H1 (cell line): ENCODE results near the gene NR1H2. TPM values are rescaled to one million over a fixed set of nuclear protein-coding genes. Genes with fewer than 3 reads are reported as not detected.

Source experiments
- CTCF ChIA-PET: fragments of 300-600 bp; sonication (Branson Sonifier 250); formaldehyde crosslinking; loops from one replicate; lab custom pipeline; 2021; ENCODE audit not compliant: partially characterized antibody; lab: Charles Lee
- POLR2A ChIA-PET: fragments of 300-600 bp; sonication (Branson Sonifier 250); formaldehyde crosslinking; loops from one replicate; lab custom pipeline; 2021; ENCODE audit warnings: inconsistent platforms; ENCODE audit not compliant: partially characterized antibody; lab: Charles Lee
- DNase-seq, 2 experiments: peaks; one replicate each; pipeline versions ENCODE4 v3.0.0 to v3.0.0-alpha.2; 2010 to 2022; ENCODE audit warnings: low spot score in 2 of 2, low read depth in 1 of 2, mixed read lengths in 1 of 2
- FAIRE-seq: peaks from 2 replicates; lab custom pipeline; 2011; peaks lifted over from hg19 to GRCh38; lab: Jason Lieb, UNC
- H2AFZ ChIP-seq: 2 replicates; pipeline ENCODE4 v1.8.1; 2012; ENCODE audit warnings: low read length, inconsistent platforms
- H2AK5ac ChIP-seq: 2 replicates; pipeline ENCODE4 v1.6.1; 2013; ENCODE audit warnings: low read depth, low read length
- H2BK120ac ChIP-seq: replicated peaks from 2 replicates; pipeline ENCODE3; 2013; ENCODE audit warnings: low read depth, low read length, inconsistent platforms
- H2BK12ac ChIP-seq: 2 replicates; pipeline ENCODE4 v1.6.1; 2013; ENCODE audit warnings: low read depth, low read length
- H2BK15ac ChIP-seq: 2 replicates; pipeline ENCODE4 v1.6.1; 2013; ENCODE audit warnings: low read length
- H2BK20ac ChIP-seq: 2 replicates; pipeline ENCODE4 v1.6.1; 2013; ENCODE audit warnings: low read length
- H2BK5ac ChIP-seq: 2 replicates; pipeline ENCODE4 v1.6.1; 2013; ENCODE audit warnings: low read depth, low read length
- H3K14ac ChIP-seq: 2 replicates; pipeline ENCODE4 v1.6.1; 2013; ENCODE audit warnings: inconsistent platforms; ENCODE audit not compliant: insufficient read length
- H3K18ac ChIP-seq: 2 replicates; pipeline ENCODE4 v1.6.1; 2013; ENCODE audit warnings: low read length; ENCODE audit errors: extremely low read depth
- H3K23ac ChIP-seq: 2 replicates; pipeline ENCODE4 v1.6.1; 2013; ENCODE audit warnings: inconsistent platforms; ENCODE audit not compliant: insufficient read length
- H3K23me2 ChIP-seq: 2 replicates; pipeline ENCODE4 v1.6.1; 2013; ENCODE audit warnings: low read depth, low read length
- H3K27ac ChIP-seq: 2 replicates; pipeline ENCODE4 v1.6.1; 2011; ENCODE audit warnings: low read depth, low read length, inconsistent platforms
- H3K27me3 ChIP-seq, 4 experiments: replicated peaks in 1 of 4; 1 replicate in 1 of 4; 2 replicates in 3 of 4; pipeline versions ENCODE4 v1.6.1 to v1.8.1; 2011 to 2013; ENCODE audit warnings: low read length in 3 of 4, mild to moderate bottlenecking in 3 of 4, inconsistent platforms in 2 of 4, mixed read lengths in 2 of 4, moderate library complexity in 1 of 4; ENCODE audit not compliant: control insufficient read depth in 3 of 4, insufficient read depth in 3 of 4; ENCODE audit errors: extremely low read depth in 1 of 4
- H3K36me3 ChIP-seq, 4 experiments: 2 replicates each; pipeline versions ENCODE4 v1.6.1 to v1.8.1; 2011 to 2013; ENCODE audit warnings: mild to moderate bottlenecking in 4 of 4, low read length in 3 of 4, moderate library complexity in 2 of 4, control low read depth in 1 of 4, inconsistent platforms in 1 of 4; ENCODE audit not compliant: insufficient read depth in 4 of 4, control insufficient read depth in 2 of 4
- H3K4ac ChIP-seq: replicated peaks from 2 replicates; pipeline ENCODE3; 2013; ENCODE audit warnings: low read length, low read depth, mixed read lengths, inconsistent platforms; ENCODE audit not compliant: insufficient read length
- H3K4me1 ChIP-seq, 4 experiments: replicated peaks in 1 of 4; 1 replicate in 1 of 4; 2 replicates in 3 of 4; pipeline versions ENCODE4 v1.6.1 to v1.8.1; 2011 to 2013; ENCODE audit warnings: low read length in 3 of 4, inconsistent platforms in 2 of 4, mixed read lengths in 1 of 4; ENCODE audit not compliant: insufficient read depth in 4 of 4, control insufficient read depth in 3 of 4
- H3K4me2 ChIP-seq, 2 experiments: 2 replicates each; pipeline versions ENCODE4 v1.6.1 to v1.8.1; 2011 to 2013; ENCODE audit warnings: low read depth in 2 of 2, low read length in 2 of 2, control low read depth in 1 of 2, inconsistent platforms in 1 of 2, mild to moderate bottlenecking in 1 of 2; ENCODE audit not compliant: insufficient read depth in 1 of 2
- H3K4me3 ChIP-seq, 4 experiments: fragments of 200-600, 300-600 bp in 1 of 4; sonication (generic), shearing (Covaris generic), sonication (Bioruptor Twin) in 1 of 4; 2 replicates each; pipeline versions ENCODE4 v1.5.1 to v1.8.1; 2011 to 2016; ENCODE audit warnings: low read length in 4 of 4, low read depth in 3 of 4, control low read depth in 2 of 4, inconsistent platforms in 2 of 4, mild to moderate bottlenecking in 2 of 4, mixed read lengths in 1 of 4, moderate library complexity in 1 of 4; ENCODE audit not compliant: insufficient read depth in 2 of 4; ENCODE audit errors: extremely low read depth in 1 of 4
- H3K56ac ChIP-seq: replicated peaks from 2 replicates; pipeline ENCODE3; 2013; ENCODE audit warnings: low read depth, mild to moderate bottlenecking, mixed read lengths, low read length, inconsistent platforms; ENCODE audit not compliant: insufficient read length
- H3K79me1 ChIP-seq: 2 replicates; pipeline ENCODE4 v1.6.1; 2013; ENCODE audit warnings: low read depth, low read length, control low read depth
- H3K79me2 ChIP-seq, 2 experiments: 2 replicates each; pipeline versions ENCODE4 v1.6.1 to v1.8.1; 2012 to 2013; ENCODE audit warnings: low read length in 2 of 2, mild to moderate bottlenecking in 2 of 2, inconsistent platforms in 1 of 2; ENCODE audit not compliant: insufficient read depth in 2 of 2, control insufficient read depth in 1 of 2
- H3K9ac ChIP-seq, 4 experiments: replicated peaks in 1 of 4; 1 replicate in 1 of 4; 2 replicates in 3 of 4; pipeline versions ENCODE4 v1.6.1 to v1.8.1; 2011 to 2013; ENCODE audit warnings: low read depth in 3 of 4, low read length in 3 of 4, control low read depth in 2 of 4, mild to moderate bottlenecking in 2 of 4, moderate library complexity in 2 of 4, inconsistent platforms in 1 of 4; ENCODE audit errors: extremely low read depth in 1 of 4
- H3K9me3 ChIP-seq, 2 experiments: 2 replicates each; pipeline versions ENCODE4 v1.6.1 to v1.8.1; 2012 to 2013; ENCODE audit warnings: mild to moderate bottlenecking in 2 of 2, moderate library complexity in 2 of 2, control low read depth in 1 of 2, inconsistent platforms in 1 of 2, low read depth in 1 of 2, low read length in 1 of 2, mixed read lengths in 1 of 2; ENCODE audit not compliant: insufficient read depth in 2 of 2
- H4K20me1 ChIP-seq, 2 experiments: replicated peaks in 1 of 2; 2 replicates each; pipeline versions ENCODE3 to v1.8.1; 2011 to 2013; ENCODE audit warnings: inconsistent platforms in 2 of 2, low read length in 2 of 2, mild to moderate bottlenecking in 1 of 2; ENCODE audit not compliant: insufficient read depth in 2 of 2, control insufficient read depth in 1 of 2
- H4K5ac ChIP-seq: 2 replicates; pipeline ENCODE4 v1.6.1; 2013; ENCODE audit warnings: low read length, low read depth, mixed read lengths, inconsistent platforms; ENCODE audit not compliant: insufficient read length
- H4K8ac ChIP-seq: 2 replicates; pipeline ENCODE4 v1.8.0; 2013; ENCODE audit warnings: mild to moderate bottlenecking, moderate library complexity, low read length, inconsistent platforms; ENCODE audit not compliant: insufficient read depth; ENCODE audit errors: extremely low read depth
- H4K91ac ChIP-seq: replicated peaks from 2 replicates; pipeline ENCODE3; 2013; ENCODE audit warnings: low read length, mixed read lengths, inconsistent platforms; ENCODE audit not compliant: insufficient read length
- BCL11A ChIP-seq, 2 experiments: IDR thresholded peaks; one replicate each; pipeline ENCODE4 v1.6.1; 2011; ENCODE audit warnings: low read depth in 2 of 2, low read length in 2 of 2, mild to moderate bottlenecking in 2 of 2
- CEBPB ChIP-seq: IDR thresholded peaks from 2 replicates; pipeline ENCODE4 v1.6.1; 2012; ENCODE audit warnings: low read depth, low read length
- CREB1 ChIP-seq: IDR thresholded peaks from 2 replicates; pipeline ENCODE4 v1.6.1; 2012; ENCODE audit warnings: inconsistent platforms
- WGBS, 2 experiments: shearing (Covaris generic) in 1 of 2; methylation state at CpG; one replicate each; pipeline versions ENCODE4 v1.1.6 to v1.1.7; 2013 to 2015; ENCODE audit warnings: low lambda C conversion rate in 2 of 2, mixed read lengths in 2 of 2, inconsistent platforms in 1 of 2, low coverage in 1 of 2, missing lambda C conversion rate in 1 of 2; ENCODE audit not compliant: insufficient replicate concordance in 2 of 2, insufficient coverage in 1 of 2, insufficient read length in 1 of 2; ENCODE audit errors: extremely low coverage in 1 of 2, missing lambda C conversion rate in 1 of 2; 5-methylcytosine and 5-hydroxymethylcytosine counted together
- polyA plus RNA-seq, 7 experiments: library from polyadenylated mRNA; depleted of rRNA in 3 of 7; stranded (reverse) in 5 of 7; unstranded in 2 of 7; fragments of >200 nt in 5 of 7; fragments of 200-250 nt in 2 of 7; gene quantifications; 1 replicate in 5 of 7; 2 replicates in 1 of 7; 4 replicates in 1 of 7; pipeline versions ENCODE4 v1.2.1 to v1.2.3, GENCODE V29; 2011 to 2013; ENCODE audit warnings: missing spikeins in 2 of 7, mixed read lengths in 2 of 7
- total RNA-seq: library from RNA; stranded (reverse); fragmentation: NEBNext Ultra II Directional; extraction: Animal tissue kit (Norgen Biotek cat#: 25700); gene quantifications from 2 replicates; pipeline ENCODE4 v1.2.1, GENCODE V29; 2021

The NR1H2 gene
- total and polyA plus RNA-seq, 2 of the 8 experiments (the other 6 are each of a cell fraction or from before 2014, with no cell fraction given), result 40.3 to 47.5 TPM

- H3K79me1 ChIP-seq, result no peaks in the 10 kb centered on the region
- TF ChIP-seq CREB1 (peak; percentile 71), BCL11A (IDR thresholded peaks at IDR 0.05; ENCODE audit: low read depth in 2 of 2, low read length in 2 of 2) (no peak), CEBPB (peak; percentile 8; the same call in 1 of the 2 replicates)
- H3K18ac ChIP-seq, result no peak overlapping the region
- no peaks in the 10 kb centered on the region for H3K36me3 ChIP-seq
- no peak overlapping the region for H3K56ac ChIP-seq
- no peaks in the 10 kb centered on the region for H3K9me3 ChIP-seq
- no peak overlapping the region for H2BK20ac ChIP-seq
- H3K4me3 ChIP-seq, result no peak overlapping the region
- no peak overlapping the region for H2BK15ac ChIP-seq
- DNase-seq (no peak), FAIRE-seq (no peak)
- H4K20me1 ChIP-seq, result no peaks in the 10 kb centered on the region
- H2BK12ac ChIP-seq, result no peak overlapping the region
- no peak overlapping the region for H3K4ac ChIP-seq
- H2AFZ ChIP-seq, result no peak overlapping the region
- 96% methylated on average over 39 of the region's 54 CpGs; no CpG with 5 or more reads in 1 of the 2 experiments for WGBS, 2 experiments
- no peak overlapping the region for H4K91ac ChIP-seq
- no peak overlapping the region for H4K8ac ChIP-seq
- H3K4me2 ChIP-seq, result no peak overlapping the region
- H2BK5ac ChIP-seq, result no peak overlapping the region
- POLR2A ChIA-PET, result interaction anchor here (1.4 kb wide), 1 partner anchor 25 kb away, joined by 4 read pairs; the partner anchor contains the start of gene POLD1
- H3K27ac ChIP-seq, result no peak overlapping the region
- no peak overlapping the region for H4K5ac ChIP-seq
- H3K23me2 ChIP-seq, result no peaks in the 10 kb centered on the region
- no peak overlapping the region for H2BK120ac ChIP-seq
- H3K79me2 ChIP-seq, result no peaks in the 10 kb centered on the region
- no peak overlapping the region for H3K9ac ChIP-seq
- CTCF ChIA-PET, result interaction anchor here (0.6 to 3.2 kb wide), 6 partner anchors 10 to 199 kb away, joined by 3 to 13 read pairs (median 4); no protein-coding TSS in a partner anchor
- H3K23ac ChIP-seq, result no peak overlapping the region
- peaks cover 0 to 2% (median 0%) of the 10 kb centered on the region in 4 experiments; a peak in 2 of 7 replicates for H3K4me1 ChIP-seq
- no peak overlapping the region for H3K14ac ChIP-seq
- H2AK5ac ChIP-seq, result no peak overlapping the region
- H3K27me3 ChIP-seq, result peaks cover 0 to 4% (median 0%) of the 10 kb centered on the region in 4 experiments; a peak in 2 of 7 replicates
These were observed 17.6 kb upstream of the NR1H2 start for GRCh38 chr19:50358483-50359327.
